ENCODE results near the gene GALNT1.

DNA sequence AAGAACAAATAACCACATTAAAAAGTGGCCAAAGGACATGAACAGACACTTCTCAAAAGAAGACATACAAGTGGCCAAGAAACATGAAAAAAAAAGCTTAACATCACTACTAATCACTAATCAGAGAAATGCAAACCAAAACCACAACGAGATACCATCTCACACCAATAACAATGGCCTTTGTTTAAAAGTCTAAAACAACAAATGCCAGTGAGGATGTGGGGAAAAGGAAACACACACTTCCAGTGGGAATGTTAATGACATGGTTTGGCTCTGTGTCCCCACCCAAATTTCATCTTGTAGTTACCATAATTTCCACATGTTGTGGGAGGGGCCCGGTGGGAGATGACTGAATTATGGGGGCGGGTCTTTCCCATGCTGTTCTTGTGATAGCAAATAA, 147.1 kb downstream of the GALNT1 start:
- TF ChIP-seq CEBPB (IDR thresholded peaks at IDR 0.05) (no peak), RFX5 (IDR thresholded peaks at IDR 0.05) (no peak), FOSL2 (IDR thresholded peaks at IDR 0.05) (no peak), FOSL2 (CRISPR knock-in tag; IDR thresholded peaks at IDR 0.05) (no peak), HDAC2 (IDR thresholded peaks at IDR 0.05) (no peak), POLR2A (IDR thresholded peaks at IDR 0.05; ENCODE audit: low read length) (no peak), EP300 (IDR thresholded peaks at IDR 0.05) (no peak), NPAS2 (CRISPR knock-in tag; IDR thresholded peaks at IDR 0.05; ENCODE audit: borderline replicate concordance) (no peak), MAX (IDR thresholded peaks at IDR 0.05) (no peak), MYC (IDR thresholded peaks at IDR 0.05; ENCODE audit: borderline replicate concordance, low read length) (no peak)
- TF ChIP-seq, protein P1, sequence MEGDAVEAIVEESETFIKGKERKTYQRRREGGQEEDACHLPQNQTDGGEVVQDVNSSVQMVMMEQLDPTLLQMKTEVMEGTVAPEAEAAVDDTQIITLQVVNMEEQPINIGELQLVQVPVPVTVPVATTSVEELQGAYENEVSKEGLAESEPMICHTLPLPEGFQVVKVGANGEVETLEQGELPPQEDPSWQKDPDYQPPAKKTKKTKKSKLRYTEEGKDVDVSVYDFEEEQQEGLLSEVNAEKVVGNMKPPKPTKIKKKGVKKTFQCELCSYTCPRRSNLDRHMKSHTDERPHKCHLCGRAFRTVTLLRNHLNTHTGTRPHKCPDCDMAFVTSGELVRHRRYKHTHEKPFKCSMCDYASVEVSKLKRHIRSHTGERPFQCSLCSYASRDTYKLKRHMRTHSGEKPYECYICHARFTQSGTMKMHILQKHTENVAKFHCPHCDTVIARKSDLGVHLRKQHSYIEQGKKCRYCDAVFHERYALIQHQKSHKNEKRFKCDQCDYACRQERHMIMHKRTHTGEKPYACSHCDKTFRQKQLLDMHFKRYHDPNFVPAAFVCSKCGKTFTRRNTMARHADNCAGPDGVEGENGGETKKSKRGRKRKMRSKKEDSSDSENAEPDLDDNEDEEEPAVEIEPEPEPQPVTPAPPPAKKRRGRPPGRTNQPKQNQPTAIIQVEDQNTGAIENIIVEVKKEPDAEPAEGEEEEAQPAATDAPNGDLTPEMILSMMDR (IDR thresholded peaks at IDR 0.05), result no peak
- TF ChIP-seq, protein P2, sequence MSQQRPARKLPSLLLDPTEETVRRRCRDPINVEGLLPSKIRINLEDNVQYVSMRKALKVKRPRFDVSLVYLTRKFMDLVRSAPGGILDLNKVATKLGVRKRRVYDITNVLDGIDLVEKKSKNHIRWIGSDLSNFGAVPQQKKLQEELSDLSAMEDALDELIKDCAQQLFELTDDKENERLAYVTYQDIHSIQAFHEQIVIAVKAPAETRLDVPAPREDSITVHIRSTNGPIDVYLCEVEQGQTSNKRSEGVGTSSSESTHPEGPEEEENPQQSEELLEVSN (IDR thresholded peaks at IDR 0.05; ENCODE audit: borderline replicate concordance, low read depth), result no peak
